HG02981 (cell line): Measurements from ENCODE around the gene LCN1.

Experiments used
- ATAC-seq: cut with Tn5 transposase; IDR thresholded peaks from one replicate; pipeline ENCODE4 v1.9.1; 2021; ENCODE audit warnings: mild to moderate bottlenecking, moderate library complexity; ENCODE audit not compliant: unreplicated experiment

LCN1 gene

GRCh38 chr9:135565636-135566035 is 44.4 kb downstream of the LCN1 start:
- ATAC-seq, result no peak

- no peak for ATAC-seq
Measured at GRCh38 chr9:135566552-135566951, 45.3 kb downstream of the LCN1 start.

- no peak for ATAC-seq
Measured at GRCh38 chr9:135567311-135567710, 46.1 kb downstream of the LCN1 start.

GRCh38 chr9:135568026-135568425 is 46.8 kb downstream of the LCN1 start:
- ATAC-seq, result no peak

- no peak for ATAC-seq
Measured at GRCh38 chr9:135570456-135570855, 49.2 kb downstream of the LCN1 start.

- ATAC-seq, result no peak
Measured at GRCh38 chr9:135572233-135572632, 51.0 kb downstream of the LCN1 start.

- no peak for ATAC-seq
Measured at GRCh38 chr9:135573124-135573523, 51.9 kb downstream of the LCN1 start.

GRCh38 chr9:135574331-135574730 is 53.1 kb downstream of the LCN1 start:
- ATAC-seq, result no peak

GRCh38 chr9:135574943-135575342 is 53.7 kb downstream of the LCN1 start:
- ATAC-seq, result no peak
